B cell (primary cell): ENCODE results near the gene HDC. TPM values are rescaled to one million over a fixed set of nuclear protein-coding genes. Genes with fewer than 3 reads are reported as not detected.

Source experiments
- ATAC-seq: fragments of 200-7000 bp; cut with Tn5 transposase; one replicate; pipeline ENCODE4 v1.10.0; 2021; ENCODE audit warnings: low read depth, mild to moderate bottlenecking, moderate number of reproducible peaks, moderate library complexity
- CTCF ChIA-PET: fragments of 350-600 bp; sonication (Branson Sonifier 250); formaldehyde crosslinking; loops from one replicate; lab custom pipeline; 2021; ENCODE audit warnings: antibody characterized with exemption, inconsistent platforms; lab: Charles Lee
- POLR2A ChIA-PET: fragments of 350-600 bp; sonication (Branson Sonifier 250); formaldehyde crosslinking; loops from one replicate; lab custom pipeline; 2021; ENCODE audit warnings: antibody characterized with exemption; lab: Charles Lee
- DNase-seq: peaks from one replicate; pipeline ENCODE4 v3.0.0; 2013
- H2AFZ ChIP-seq: 2 replicates; pipeline ENCODE4 v1.6.1; 2012; ENCODE audit warnings: mild to moderate bottlenecking, low read depth, low read length; ENCODE audit not compliant: insufficient read depth, poor library complexity, severe bottlenecking
- H3K27ac ChIP-seq, 2 donors: 1 replicate in 1 of 2; 2 replicates in 1 of 2; pipeline ENCODE4 v1.5.1; 2012 to 2013; ENCODE audit warnings: low read length in 2 of 2, mild to moderate bottlenecking in 2 of 2, moderate library complexity in 1 of 2
- H3K27me3 ChIP-seq, 4 experiments: fragments of 200-600 bp in 1 of 4; sonication (generic) in 1 of 4; replicated peaks in 1 of 4; 1 replicate in 2 of 4; 2 replicates in 2 of 4; pipeline versions ENCODE4 v1.6.1 to v1.7.0; 2013 to 2016; ENCODE audit warnings: low read length in 3 of 4, mild to moderate bottlenecking in 2 of 4, mixed read lengths in 1 of 4, moderate library complexity in 1 of 4; ENCODE audit not compliant: insufficient read depth in 4 of 4, control insufficient read depth in 3 of 4; ENCODE audit errors: control extremely low read depth in 1 of 4
- H3K36me3 ChIP-seq, 2 experiments: replicated peaks in 1 of 2; 1 replicate in 1 of 2; 2 replicates in 1 of 2; pipeline versions ENCODE4 v1.6.1 to v1.7.1; 2013; ENCODE audit warnings: low read length in 1 of 2; ENCODE audit not compliant: insufficient read depth in 2 of 2, control insufficient read depth in 1 of 2; ENCODE audit errors: control extremely low read depth in 1 of 2, extremely low read depth in 1 of 2
- H3K4me1 ChIP-seq, 2 donors: fragments of 200-600 bp in 1 of 2; sonication (generic) in 1 of 2; 1 replicate in 1 of 2; 2 replicates in 1 of 2; pipeline versions ENCODE4 v1.5.1 to v1.6.1; 2013 to 2017; ENCODE audit warnings: low read length in 2 of 2; ENCODE audit not compliant: control insufficient read depth in 2 of 2, insufficient read depth in 2 of 2
- H3K4me2 ChIP-seq: replicated peaks from 2 replicates; pipeline ENCODE3; 2012; ENCODE audit warnings: mild to moderate bottlenecking, low read depth, low read length; ENCODE audit not compliant: poor library complexity, severe bottlenecking
- H3K4me3 ChIP-seq, 5 experiments: fragments of 200-600 bp in 1 of 5; sonication (generic) in 1 of 5; 1 replicate in 3 of 5; 2 replicates in 2 of 5; pipeline versions ENCODE4 v1.5.1 to v1.7.0; 2011 to 2016; ENCODE audit warnings: low read length in 4 of 5, mild to moderate bottlenecking in 4 of 5, low read depth in 2 of 5, control low read depth in 1 of 5, moderate library complexity in 1 of 5; ENCODE audit not compliant: insufficient read depth in 1 of 5; ENCODE audit errors: control extremely low read depth in 1 of 5, extremely low read depth in 1 of 5
- H3K79me2 ChIP-seq: fragments of 200-600 bp; sonication (generic); one replicate; pipeline ENCODE4 v1.6.0; 2016; ENCODE audit warnings: low read length; ENCODE audit not compliant: control insufficient read depth, insufficient read depth
- H3K9ac ChIP-seq: fragments of 200-600 bp; sonication (generic); 2 replicates; pipeline ENCODE4 v1.6.1; 2017; ENCODE audit warnings: mild to moderate bottlenecking, low read length, moderate library complexity
- H3K9me3 ChIP-seq, 3 donors: one replicate each; pipeline versions ENCODE4 v1.6.1 to v1.7.1; 2013; ENCODE audit warnings: low read length in 2 of 3; ENCODE audit not compliant: control insufficient read depth in 2 of 3, insufficient read depth in 1 of 3; ENCODE audit errors: control extremely low read depth in 1 of 3
- H4K20me1 ChIP-seq: 2 replicates; pipeline ENCODE4 v1.6.0; 2012; ENCODE audit warnings: mild to moderate bottlenecking, low read length; ENCODE audit not compliant: insufficient read depth, control insufficient read depth, poor library complexity, severe bottlenecking
- H3K27ac Mint-ChIP-seq: one replicate; pipeline ENCODE4 v1.8.0; 2021; ENCODE audit warnings: mixed read lengths
- H3K27me3 Mint-ChIP-seq: one replicate; pipeline ENCODE4 v1.8.0; 2021; ENCODE audit warnings: mixed read lengths
- H3K4me1 Mint-ChIP-seq: one replicate; pipeline ENCODE4 v1.8.0; 2021; ENCODE audit warnings: mixed read lengths
- H3K4me3 Mint-ChIP-seq: one replicate; pipeline ENCODE4 v1.8.0; 2021; ENCODE audit warnings: mixed read lengths
- H3K9me3 Mint-ChIP-seq: one replicate; pipeline ENCODE4 v1.8.0; 2022; ENCODE audit warnings: mixed read lengths; ENCODE audit not compliant: insufficient read depth
- EZH2 ChIP-seq: IDR thresholded peaks from 2 replicates; pipeline ENCODE4 v1.6.1; 2012; ENCODE audit warnings: borderline replicate concordance, low read depth, mild to moderate bottlenecking, moderate library complexity, low read length; ENCODE audit not compliant: insufficient read depth, poor library complexity, severe bottlenecking
- WGBS: methylation state at CpG from one replicate; pipeline ENCODE4 v1.1.5; 2013; ENCODE audit warnings: missing lambda C conversion rate; ENCODE audit not compliant: insufficient coverage; 5-methylcytosine and 5-hydroxymethylcytosine counted together
- intact Hi-C: fragments of 100-400 bp; cut with micrococcal nuclease; formaldehyde crosslinking; loops from one replicate; pipeline ENCODE4 v1.10.0; 2022
- polyA plus RNA-seq: library from polyadenylated mRNA; depleted of rRNA; stranded (reverse); fragments of >200 nt; gene quantifications from 2 replicates; pipeline ENCODE4 v1.2.3, GENCODE V29; 2012
- total RNA-seq, 2 donors: library from RNA; stranded (reverse); fragments of 120-200 nt in 1 of 2; gene quantifications; 1 replicate in 1 of 2; 2 replicates in 1 of 2; pipeline versions ENCODE4 v1.2.3 to v1.2.4, GENCODE V29; 2013 to 2022
- TF ChIP-seq, protein P1 (sequence below): fragments of 200-600 bp; IDR thresholded peaks from one replicate; pipeline ENCODE4 v1.8.0; 2022; ENCODE audit warnings: antibody characterized with exemption, mild to moderate bottlenecking

Gene HDC
- total and polyA plus RNA-seq, 2 donors (not counting 1 experiment from before 2014, with no cell fraction given): 0.88 TPM; not detected in 1

DNA sequence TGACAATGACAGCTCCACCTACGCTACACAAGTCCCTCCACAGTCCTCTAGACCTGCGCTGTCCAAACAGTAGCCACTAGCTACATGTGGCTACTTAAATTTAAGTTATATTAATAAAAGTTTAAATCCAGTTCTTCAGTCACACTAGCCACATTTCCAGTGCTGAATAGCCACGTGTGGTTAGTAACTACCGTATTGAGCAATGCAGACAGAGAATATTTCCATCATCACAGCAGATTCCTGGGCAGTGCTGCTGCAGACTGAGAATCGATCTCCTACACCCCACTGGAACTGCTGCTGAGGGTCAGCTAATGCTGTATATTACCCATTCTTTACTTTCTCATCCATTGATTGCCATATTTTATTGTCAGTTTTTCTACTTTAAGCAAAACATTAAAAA, 40.9 kb downstream of the HDC start:
- Histone ChIP-seq H4K20me1 (no peaks in the 10 kb centered on the region), H3K9me3 (no peaks in the 10 kb centered on the region), H3K27ac (no peak overlapping the region), H3K9ac (no peak overlapping the region), H3K4me2 (no peak overlapping the region), H3K4me3 (no peak overlapping the region), H3K36me3 (no peaks in the 10 kb centered on the region), H3K27me3 (no peaks in the 10 kb centered on the region), H3K4me1 (no peaks in the 10 kb centered on the region), H2AFZ (no peak overlapping the region), H3K79me2 (no peaks in the 10 kb centered on the region)
- Mint-ChIP-seq H3K4me1 (peaks cover 4% of the 10 kb centered on the region), H3K9me3 (no peaks in the 10 kb centered on the region), H3K27ac (no peak overlapping the region), H3K4me3 (no peak overlapping the region), H3K27me3 (no peaks in the 10 kb centered on the region)
- no peak for DNase-seq
- TF ChIP-seq, protein P1, sequence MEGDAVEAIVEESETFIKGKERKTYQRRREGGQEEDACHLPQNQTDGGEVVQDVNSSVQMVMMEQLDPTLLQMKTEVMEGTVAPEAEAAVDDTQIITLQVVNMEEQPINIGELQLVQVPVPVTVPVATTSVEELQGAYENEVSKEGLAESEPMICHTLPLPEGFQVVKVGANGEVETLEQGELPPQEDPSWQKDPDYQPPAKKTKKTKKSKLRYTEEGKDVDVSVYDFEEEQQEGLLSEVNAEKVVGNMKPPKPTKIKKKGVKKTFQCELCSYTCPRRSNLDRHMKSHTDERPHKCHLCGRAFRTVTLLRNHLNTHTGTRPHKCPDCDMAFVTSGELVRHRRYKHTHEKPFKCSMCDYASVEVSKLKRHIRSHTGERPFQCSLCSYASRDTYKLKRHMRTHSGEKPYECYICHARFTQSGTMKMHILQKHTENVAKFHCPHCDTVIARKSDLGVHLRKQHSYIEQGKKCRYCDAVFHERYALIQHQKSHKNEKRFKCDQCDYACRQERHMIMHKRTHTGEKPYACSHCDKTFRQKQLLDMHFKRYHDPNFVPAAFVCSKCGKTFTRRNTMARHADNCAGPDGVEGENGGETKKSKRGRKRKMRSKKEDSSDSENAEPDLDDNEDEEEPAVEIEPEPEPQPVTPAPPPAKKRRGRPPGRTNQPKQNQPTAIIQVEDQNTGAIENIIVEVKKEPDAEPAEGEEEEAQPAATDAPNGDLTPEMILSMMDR: no peak
- TF ChIP-seq EZH2: no peak
- 100% methylated on average over 2 of the region's 5 CpGs for WGBS
- no peak for ATAC-seq
- intact Hi-C loops: no loop called here
- POLR2A ChIA-PET: no interaction called here
- CTCF ChIA-PET: no interaction called here

DNA sequence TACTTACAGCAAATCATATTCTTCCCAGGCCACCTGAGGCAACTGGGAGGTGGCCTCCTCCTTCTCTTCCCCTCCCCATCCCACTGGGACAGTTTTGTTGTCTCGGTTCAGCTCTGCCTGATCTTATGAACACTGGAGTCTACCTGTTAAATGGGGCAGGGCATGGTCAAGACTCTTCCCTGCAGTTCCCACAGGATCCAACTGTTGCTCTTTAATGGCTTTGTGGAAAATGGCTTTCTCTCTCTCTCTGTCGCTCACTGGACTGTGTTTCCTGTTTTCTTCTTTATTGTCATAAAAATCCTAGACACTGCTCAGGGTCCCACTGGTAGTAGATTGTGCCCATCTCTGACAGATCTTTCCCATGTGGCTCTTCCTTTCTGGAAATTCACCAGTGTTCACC, 43.3 kb downstream of the HDC start:
- no peaks in the 10 kb centered on the region for H3K9me3 Mint-ChIP-seq
- H3K27ac ChIP-seq: no peak overlapping the region
- no peaks in the 10 kb centered on the region for H3K9me3 ChIP-seq
- peaks cover 4% of the 10 kb centered on the region for H3K4me1 Mint-ChIP-seq
- H3K27me3 ChIP-seq: no peaks in the 10 kb centered on the region
- no peaks in the 10 kb centered on the region for H3K79me2 ChIP-seq
- ChIA-PET CTCF (no interaction called here), POLR2A (no interaction called here)
- intact Hi-C loops: no loop called here
- no peak for ATAC-seq
- no peak overlapping the region for H3K4me3 Mint-ChIP-seq
- no peaks in the 10 kb centered on the region for H3K27me3 Mint-ChIP-seq
- no peaks in the 10 kb centered on the region for H3K36me3 ChIP-seq
- no peak overlapping the region for H3K9ac ChIP-seq
- no peaks in the 10 kb centered on the region for H4K20me1 ChIP-seq
- H2AFZ ChIP-seq: no peak overlapping the region
- no peak overlapping the region for H3K27ac Mint-ChIP-seq
- TF ChIP-seq, protein P1: no peak
- no peak for TF ChIP-seq EZH2
- DNase-seq: no peak
- no peaks in the 10 kb centered on the region for H3K4me1 ChIP-seq
- H3K4me2 ChIP-seq: no peak overlapping the region
- no peak overlapping the region for H3K4me3 ChIP-seq
- WGBS: no CpG with 5 or more reads among the region's 2 CpGs
